ENCODE measurements around the gene RALGDS. TPM values are rescaled to one million over a fixed set of nuclear protein-coding genes. Genes with fewer than 3 reads are reported as not detected.
A peak's percentile ranks its signal among the peaks of the same experiment; 100 is the strongest.

Gene RALGDS
- total and polyA plus RNA-seq, 12 donors = 15.6 to 45.1 (median 28.1) TPM

DNA sequence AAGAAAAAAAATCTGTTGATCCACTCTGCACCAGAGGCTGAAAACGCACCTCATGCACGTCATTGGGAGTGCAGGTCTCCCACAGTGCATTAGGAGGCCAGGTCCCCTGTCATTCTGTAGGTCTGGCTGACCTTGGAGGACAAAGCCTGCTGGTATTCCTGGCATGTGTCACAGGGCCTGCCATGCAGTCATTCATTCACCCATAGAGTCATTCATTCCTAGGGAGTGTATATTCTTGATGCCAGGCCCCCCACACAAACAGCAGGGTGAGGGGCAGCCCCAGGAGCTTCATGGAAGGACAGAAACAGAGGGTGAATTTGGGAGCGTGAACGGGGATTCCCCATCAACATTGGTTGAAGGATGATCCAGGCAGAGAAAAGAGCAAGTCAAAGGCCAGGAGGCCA is 40.5 kb upstream of the RALGDS start:
- ATAC-seq (peak in 1 of 8 donors; percentile 9), DNase-seq (peak in 1 of 2 donors; percentile 4)
- no peak overlapping the region for H3K4me3 ChIP-seq
- H3K36me3 ChIP-seq = peaks cover 0 to 32% (median 0%) of the 10 kb centered on the region in 9 donors
- 62 to 78% methylated on average over 4 of the region's 4 CpGs for WGBS, 2 donors
- TF ChIP-seq, protein P1, sequence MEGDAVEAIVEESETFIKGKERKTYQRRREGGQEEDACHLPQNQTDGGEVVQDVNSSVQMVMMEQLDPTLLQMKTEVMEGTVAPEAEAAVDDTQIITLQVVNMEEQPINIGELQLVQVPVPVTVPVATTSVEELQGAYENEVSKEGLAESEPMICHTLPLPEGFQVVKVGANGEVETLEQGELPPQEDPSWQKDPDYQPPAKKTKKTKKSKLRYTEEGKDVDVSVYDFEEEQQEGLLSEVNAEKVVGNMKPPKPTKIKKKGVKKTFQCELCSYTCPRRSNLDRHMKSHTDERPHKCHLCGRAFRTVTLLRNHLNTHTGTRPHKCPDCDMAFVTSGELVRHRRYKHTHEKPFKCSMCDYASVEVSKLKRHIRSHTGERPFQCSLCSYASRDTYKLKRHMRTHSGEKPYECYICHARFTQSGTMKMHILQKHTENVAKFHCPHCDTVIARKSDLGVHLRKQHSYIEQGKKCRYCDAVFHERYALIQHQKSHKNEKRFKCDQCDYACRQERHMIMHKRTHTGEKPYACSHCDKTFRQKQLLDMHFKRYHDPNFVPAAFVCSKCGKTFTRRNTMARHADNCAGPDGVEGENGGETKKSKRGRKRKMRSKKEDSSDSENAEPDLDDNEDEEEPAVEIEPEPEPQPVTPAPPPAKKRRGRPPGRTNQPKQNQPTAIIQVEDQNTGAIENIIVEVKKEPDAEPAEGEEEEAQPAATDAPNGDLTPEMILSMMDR (IDR thresholded peaks at IDR 0.05) = no peak
- H3K4me1 ChIP-seq = peaks cover 0 to 43% (median 26%) of the 10 kb centered on the region in 9 donors
- no peak overlapping the region for H3K27ac ChIP-seq
- peaks cover 0 to 16% (median 0%) of the 10 kb centered on the region in 7 donors for H3K27me3 ChIP-seq
- H3K9me3 ChIP-seq = no peaks in the 10 kb centered on the region
- intact Hi-C loops (cut with DNase I) = no loop called here

DNA sequence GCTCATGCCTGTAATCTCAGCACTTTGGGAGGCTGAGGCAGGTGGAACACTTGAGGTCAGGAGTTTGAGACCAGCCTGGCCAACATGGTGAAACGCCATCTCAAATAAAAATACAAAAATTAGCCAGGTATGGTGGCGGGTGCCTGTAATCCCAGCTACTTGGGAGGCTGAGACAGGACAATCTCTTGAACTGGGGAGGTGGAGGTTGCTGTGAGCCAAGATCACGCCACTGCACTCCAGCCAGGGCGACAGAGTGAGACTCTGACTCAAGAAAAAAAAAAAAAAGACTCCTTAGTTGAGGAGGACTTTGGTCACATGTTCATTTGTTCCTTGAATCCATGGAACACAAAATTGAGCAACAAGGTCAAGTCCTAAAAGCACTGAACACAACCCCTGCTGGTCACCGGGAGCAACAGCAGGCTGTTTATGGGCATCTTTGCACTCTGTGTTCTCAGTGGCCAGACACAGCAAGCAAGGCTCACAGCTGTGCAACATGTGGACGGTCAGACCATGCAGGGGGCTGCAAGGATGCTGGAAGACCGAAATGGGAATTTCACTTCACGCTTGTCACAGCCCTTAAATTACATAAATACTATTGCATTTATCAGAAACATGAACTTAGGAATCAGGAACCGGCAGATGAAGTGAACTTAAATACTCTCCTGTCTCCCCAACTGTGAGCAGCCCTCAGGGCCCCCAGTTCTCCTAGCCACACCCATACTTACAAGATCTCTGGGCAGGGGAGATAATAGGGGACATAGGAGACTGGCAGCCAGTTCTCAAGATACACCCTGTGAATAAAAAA is 39.9 kb upstream of the RALGDS start:
- H3K36me3 ChIP-seq = peaks cover 0 to 33% (median 0%) of the 10 kb centered on the region in 9 donors
- DNase-seq = peak; percentile 59 to 67
- no peaks in the 10 kb centered on the region for H3K9me3 ChIP-seq
- ATAC-seq = peak; percentile 43 to 80 (median 65)
- peaks cover 0 to 43% (median 26%) of the 10 kb centered on the region in 9 donors for H3K4me1 ChIP-seq
- 62 to 71% methylated on average over 9 of the region's 9 CpGs for WGBS, 2 donors
- peaks cover 0 to 16% (median 0%) of the 10 kb centered on the region in 7 donors for H3K27me3 ChIP-seq
- peak overlapping the region in 1 of 10 donors; percentile 45 for H3K27ac ChIP-seq
- TF ChIP-seq, protein P1 (IDR thresholded peaks at IDR 0.05) = peak; percentile 47 to 87 (median 71)
- H3K4me3 ChIP-seq = no peak overlapping the region
- intact Hi-C loops (cut with DNase I) = no loop called here

DNA sequence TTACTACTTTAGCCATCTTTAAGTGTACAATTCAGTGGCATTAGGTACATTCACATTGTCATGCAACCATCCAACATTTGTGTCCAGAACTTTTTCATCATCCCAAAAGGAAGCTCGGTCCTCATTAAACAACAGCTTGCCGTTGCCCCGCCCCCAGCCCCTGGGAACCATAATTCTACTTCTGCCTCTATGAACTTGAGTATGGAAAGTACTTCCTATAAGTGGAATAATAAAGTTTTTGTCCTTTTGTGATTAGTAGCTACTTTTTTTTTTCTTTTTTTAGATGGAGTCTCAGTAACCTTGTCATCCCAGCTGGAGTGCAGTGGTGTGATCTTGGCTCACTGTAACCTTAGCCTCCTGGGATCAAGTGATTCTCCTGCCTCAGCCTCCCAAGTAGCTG is 37.7 kb upstream of the RALGDS start:
- Histone ChIP-seq H3K27me3 (peaks cover 0 to 15% (median 0%) of the 10 kb centered on the region in 7 donors), H3K9me3 (no peaks in the 10 kb centered on the region), H3K36me3 (peaks cover 0 to 53% (median 0%) of the 10 kb centered on the region in 9 donors), H3K4me1 (peaks cover 0 to 31% (median 22%) of the 10 kb centered on the region in 9 donors), H3K27ac (no peak overlapping the region), H3K4me3 (no peak overlapping the region)
- intact Hi-C loops (cut with DNase I) = no loop called here
- TF ChIP-seq, protein P1 (IDR thresholded peaks at IDR 0.05) = no peak
- 89 to 90% methylated on average over 3 of the region's 3 CpGs for WGBS, 2 donors
- ATAC-seq = no peak
- DNase-seq = no peak

DNA sequence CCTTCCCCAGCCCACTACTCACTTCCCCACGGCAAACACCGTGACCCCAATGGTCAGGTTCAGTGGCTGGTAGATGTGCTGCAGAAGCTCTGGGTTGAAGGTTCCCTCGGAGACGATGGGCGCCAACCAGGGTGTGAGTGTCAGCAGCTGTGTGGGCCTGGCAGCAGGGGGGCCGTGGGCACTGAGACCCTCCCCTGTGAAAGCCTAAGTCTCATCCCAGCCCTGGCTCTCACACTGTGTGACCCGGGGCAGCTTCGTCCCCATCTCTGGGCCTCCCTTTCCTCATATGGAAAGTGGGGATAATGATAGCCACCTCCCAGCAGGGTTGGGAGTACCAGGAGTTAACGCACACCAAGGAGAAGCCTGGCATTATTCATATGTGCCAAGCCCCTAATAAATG is 34.1 kb upstream of the RALGDS start:
- Histone ChIP-seq H3K36me3 (peaks cover 0 to 50% (median 0%) of the 10 kb centered on the region in 9 donors), H3K4me3 (no peak overlapping the region), H3K9me3 (no peaks in the 10 kb centered on the region), H3K27me3 (no peaks in the 10 kb centered on the region), H3K27ac (no peak overlapping the region), H3K4me1 (peaks cover 0 to 4% (median 0%) of the 10 kb centered on the region in 9 donors)
- TF ChIP-seq, protein P1 (IDR thresholded peaks at IDR 0.05) = no peak
- 79 to 88% methylated on average over 9 of the region's 9 CpGs for WGBS, 2 donors
- intact Hi-C loops (cut with DNase I) = no loop called here
- DNase-seq = no peak
- ATAC-seq = no peak
